Measurements from ENCODE around the gene SSH2.
"Not testable (repeated sequence)": the region's sequence is repeated elsewhere in the genome, so short reads cannot be mapped to it uniquely, and the experiment has no call there.

SSH2 gene

GRCh38 chr17:29726715-29727252 lies 203.2 kb downstream of the SSH2 start:
- DNase-seq, result no peak

GRCh38 chr17:29725408-29725807 lies 204.6 kb downstream of the SSH2 start:
- DNase-seq, result not testable (repeated sequence)

- DNase-seq, result no peak
Measured at GRCh38 chr17:29723278-29724047, 206.6 kb downstream of the SSH2 start.

GRCh38 chr17:29722411-29723198 lies 207.4 kb downstream of the SSH2 start:
- peak in 1 of 2 experiments; percentile 35 for DNase-seq

- DNase-seq, result no peak
Measured at GRCh38 chr17:29720551-29720950, 209.5 kb downstream of the SSH2 start.

- DNase-seq, result no peak
Measured at GRCh38 chr17:29719469-29719868, 210.6 kb downstream of the SSH2 start.

- no peak for DNase-seq
Measured at GRCh38 chr17:29718446-29719039, 211.5 kb downstream of the SSH2 start.

- DNase-seq, result no peak
Measured at GRCh38 chr17:29717817-29718216, 212.2 kb downstream of the SSH2 start.

GRCh38 chr17:29716566-29716965 lies 213.5 kb downstream of the SSH2 start:
- no peak for DNase-seq

GRCh38 chr17:29715680-29716079 lies 214.3 kb downstream of the SSH2 start:
- DNase-seq, result no peak

GRCh38 chr17:29714146-29714545 lies 215.9 kb downstream of the SSH2 start:
- DNase-seq, result no peak

- DNase-seq, result no peak
Measured at GRCh38 chr17:29713626-29714025, 216.4 kb downstream of the SSH2 start.

- no peak for DNase-seq
Measured at GRCh38 chr17:29711588-29712385, 218.2 kb downstream of the SSH2 start.

- no peak for DNase-seq
Measured at GRCh38 chr17:29710891-29711418, 219.1 kb downstream of the SSH2 start.

- DNase-seq, result no peak
Measured at GRCh38 chr17:29710520-29710884, 219.5 kb downstream of the SSH2 start.

- DNase-seq, result no peak
Measured at GRCh38 chr17:29709866-29710519, 220.0 kb downstream of the SSH2 start.

GRCh38 chr17:29707212-29707571 lies 222.8 kb downstream of the SSH2 start:
- DNase-seq, result no peak

GRCh38 chr17:29706045-29706431 lies 224.0 kb downstream of the SSH2 start:
- DNase-seq, result no peak

- no peak for DNase-seq
Measured at GRCh38 chr17:29705386-29705785, 224.6 kb downstream of the SSH2 start.

GRCh38 chr17:29699283-29699682 lies 230.7 kb downstream of the SSH2 start:
- no peak for DNase-seq

GRCh38 chr17:29698837-29699236 lies 231.2 kb downstream of the SSH2 start:
- DNase-seq, result no peak

Data from stimulated activated CD4-positive, alpha-beta T cell treated with anti-CD3 and anti-CD28 coated beads, Interleukin-4, amount 100 ng/mL, for 4 hours (primary cell).